HepG2 (cell line): ENCODE data around the gene RHBDD2. TPM values are rescaled to one million over a fixed set of nuclear protein-coding genes. Genes with fewer than 3 reads are reported as not detected.

Source experiments
- SOX6 ChIP-seq, 2 experiments: fragments of 450-650 bp in 1 of 2; sonication (generic) in 1 of 2; formaldehyde crosslinking in 1 of 2; IDR thresholded peaks; 2 replicates each; pipeline versions ENCODE4 v1.4.0 to v1.6.1; 2017 to 2020; ENCODE audit warnings: antibody characterized with exemption in 1 of 2, mild to moderate bottlenecking in 1 of 2, missing genetic modification reagents in 1 of 2
- ZMYM4 ChIP-seq: sonication (generic); formaldehyde crosslinking; IDR thresholded peaks from 2 replicates; pipeline ENCODE4 v1.8.1; 2023; ENCODE audit warnings: mild to moderate bottlenecking, missing genetic modification reagents
- ZNF350 ChIP-seq: sonication (generic); formaldehyde crosslinking; IDR thresholded peaks from 2 replicates; pipeline ENCODE4 v1.4.0; 2020; ENCODE audit warnings: mild to moderate bottlenecking, low read depth, missing genetic modification reagents, borderline replicate concordance
- polyA plus RNA-seq, 8 experiments: library from polyadenylated mRNA; depleted of rRNA in 3 of 8; stranded (reverse) in 7 of 8; unstranded in 1 of 8; fragments of >200 nt; fragmentation: Illumina TruSeq in 4 of 8; extraction: Trizol in 4 of 8; gene quantifications; 2 replicates each; pipeline versions ENCODE4 v1.2.1 to v1.2.3, GENCODE V29; 2011 to 2016; ENCODE audit warnings: low read depth in 4 of 8, missing spikeins in 1 of 8, mixed read lengths in 1 of 8; ENCODE audit not compliant: insufficient read depth in 1 of 8
- total RNA-seq, 5 experiments: library from RNA; depleted of rRNA; stranded (reverse); fragments of >200 nt; fragmentation: Illumina TruSeq; extraction: Trizol; gene quantifications; 2 replicates each; pipeline ENCODE4 v1.2.3, GENCODE V29; 2016; ENCODE audit warnings: low read depth in 1 of 5
- TF ChIP-seq, protein P1 (sequence below): sonication (generic); formaldehyde crosslinking; IDR thresholded peaks from 2 replicates; pipeline ENCODE4 v1.8.0; 2022; ENCODE audit warnings: mild to moderate bottlenecking, missing genetic modification reagents, moderate library complexity
- TF ChIP-seq, protein P2 (sequence below): sonication (generic); formaldehyde crosslinking; IDR thresholded peaks from 2 replicates; pipeline ENCODE4; 2020; ENCODE audit warnings: missing genetic modification reagents, mild to moderate bottlenecking, borderline replicate concordance
- TF ChIP-seq, protein P3 (sequence below): sonication (generic); formaldehyde crosslinking; IDR thresholded peaks from 2 replicates; pipeline ENCODE4 v1.5.0; 2020; ENCODE audit warnings: missing genetic modification reagents
- TF ChIP-seq, protein P4 (sequence below): sonication (generic); formaldehyde crosslinking; IDR thresholded peaks from 2 replicates; pipeline ENCODE4 v1.8.1; 2023; ENCODE audit warnings: mild to moderate bottlenecking, inconsistent platforms, moderate library complexity, missing genetic modification reagents, borderline replicate concordance
- TF ChIP-seq, protein P5 (sequence below), 2 experiments: sonication (generic) in 1 of 2; formaldehyde crosslinking in 1 of 2; IDR thresholded peaks; 2 replicates each; pipeline versions ENCODE4 v1.4.0 to v1.6.1; 2018 to 2020; ENCODE audit warnings: missing genetic modification reagents in 2 of 2, borderline replicate concordance in 1 of 2, low read depth in 1 of 2, mild to moderate bottlenecking in 1 of 2, missing biosample characterization in 1 of 2
- TF ChIP-seq, protein P6 (sequence below): sonication (generic); formaldehyde crosslinking; IDR thresholded peaks from 2 replicates; pipeline ENCODE4 v1.5.1; 2020; ENCODE audit warnings: mild to moderate bottlenecking, moderate library complexity, missing genetic modification reagents
- TF ChIP-seq, protein P7 (sequence below): sonication (generic); formaldehyde crosslinking; IDR thresholded peaks from 2 replicates; pipeline ENCODE4 v1.4.0; 2020; ENCODE audit warnings: missing genetic modification reagents
- TF ChIP-seq, protein P8 (sequence below): sonication (generic); formaldehyde crosslinking; IDR thresholded peaks from 2 replicates; pipeline ENCODE4 v1.4.0; 2020; ENCODE audit warnings: missing genetic modification reagents

The RHBDD2 gene
- total and polyA plus RNA-seq, 2 of the 13 experiments (the other 11 are each of a cell fraction or from before 2014, with no cell fraction given): 23.1 to 26.4 TPM

DNA sequence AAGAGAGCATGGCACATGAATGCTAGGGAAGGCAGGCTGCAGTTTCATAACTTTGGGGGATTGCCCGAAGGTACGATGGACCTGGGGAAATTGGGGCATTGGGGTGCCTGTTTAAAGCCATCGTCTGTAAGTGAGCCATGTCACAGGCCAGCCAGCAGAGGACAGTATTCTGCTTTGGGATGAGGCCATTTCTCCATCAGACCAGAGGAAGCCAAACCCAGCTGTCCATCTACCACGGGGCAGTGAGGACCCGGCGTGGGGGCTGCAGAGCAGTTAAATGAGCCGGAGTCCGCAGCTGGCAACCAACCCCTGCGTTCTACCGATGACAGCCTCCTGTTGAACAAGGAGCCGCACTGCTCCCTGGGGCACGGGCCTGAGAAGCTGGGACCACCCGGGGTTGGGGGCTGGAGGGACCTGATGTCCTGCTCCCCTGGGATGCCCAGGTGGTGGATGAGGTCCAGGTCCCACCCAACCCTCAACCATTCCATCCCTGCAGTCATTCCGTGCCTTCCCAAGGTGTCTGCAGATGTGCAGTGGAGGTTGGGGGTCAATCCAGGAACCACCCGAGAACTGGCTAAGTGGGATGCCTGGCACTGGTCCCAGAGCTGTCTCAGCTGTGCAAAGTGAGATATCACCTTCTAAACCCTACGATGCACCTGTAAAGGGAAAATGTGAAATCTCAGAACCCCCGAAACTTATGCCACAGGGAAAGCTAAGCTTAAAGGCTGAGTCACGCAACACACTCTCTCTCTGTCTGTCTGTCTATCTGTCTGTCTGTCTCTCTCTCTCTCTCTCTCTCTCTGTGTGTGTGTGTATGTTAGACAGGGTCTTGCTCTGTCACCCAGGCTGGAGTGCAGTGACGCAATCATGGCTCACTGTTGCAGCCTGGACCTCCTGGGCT is 12.1 kb upstream of the RHBDD2 start (continued):
- TF ChIP-seq, protein P1, sequence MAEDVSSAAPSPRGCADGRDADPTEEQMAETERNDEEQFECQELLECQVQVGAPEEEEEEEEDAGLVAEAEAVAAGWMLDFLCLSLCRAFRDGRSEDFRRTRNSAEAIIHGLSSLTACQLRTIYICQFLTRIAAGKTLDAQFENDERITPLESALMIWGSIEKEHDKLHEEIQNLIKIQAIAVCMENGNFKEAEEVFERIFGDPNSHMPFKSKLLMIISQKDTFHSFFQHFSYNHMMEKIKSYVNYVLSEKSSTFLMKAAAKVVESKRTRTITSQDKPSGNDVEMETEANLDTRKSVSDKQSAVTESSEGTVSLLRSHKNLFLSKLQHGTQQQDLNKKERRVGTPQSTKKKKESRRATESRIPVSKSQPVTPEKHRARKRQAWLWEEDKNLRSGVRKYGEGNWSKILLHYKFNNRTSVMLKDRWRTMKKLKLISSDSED (CRISPR knock-in tag): no peak
- TF ChIP-seq, protein P2, sequence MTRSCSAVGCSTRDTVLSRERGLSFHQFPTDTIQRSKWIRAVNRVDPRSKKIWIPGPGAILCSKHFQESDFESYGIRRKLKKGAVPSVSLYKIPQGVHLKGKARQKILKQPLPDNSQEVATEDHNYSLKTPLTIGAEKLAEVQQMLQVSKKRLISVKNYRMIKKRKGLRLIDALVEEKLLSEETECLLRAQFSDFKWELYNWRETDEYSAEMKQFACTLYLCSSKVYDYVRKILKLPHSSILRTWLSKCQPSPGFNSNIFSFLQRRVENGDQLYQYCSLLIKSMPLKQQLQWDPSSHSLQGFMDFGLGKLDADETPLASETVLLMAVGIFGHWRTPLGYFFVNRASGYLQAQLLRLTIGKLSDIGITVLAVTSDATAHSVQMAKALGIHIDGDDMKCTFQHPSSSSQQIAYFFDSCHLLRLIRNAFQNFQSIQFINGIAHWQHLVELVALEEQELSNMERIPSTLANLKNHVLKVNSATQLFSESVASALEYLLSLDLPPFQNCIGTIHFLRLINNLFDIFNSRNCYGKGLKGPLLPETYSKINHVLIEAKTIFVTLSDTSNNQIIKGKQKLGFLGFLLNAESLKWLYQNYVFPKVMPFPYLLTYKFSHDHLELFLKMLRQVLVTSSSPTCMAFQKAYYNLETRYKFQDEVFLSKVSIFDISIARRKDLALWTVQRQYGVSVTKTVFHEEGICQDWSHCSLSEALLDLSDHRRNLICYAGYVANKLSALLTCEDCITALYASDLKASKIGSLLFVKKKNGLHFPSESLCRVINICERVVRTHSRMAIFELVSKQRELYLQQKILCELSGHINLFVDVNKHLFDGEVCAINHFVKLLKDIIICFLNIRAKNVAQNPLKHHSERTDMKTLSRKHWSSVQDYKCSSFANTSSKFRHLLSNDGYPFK (CRISPR knock-in tag): no peak
- TF ChIP-seq ZMYM4 (peak; percentile 56; the same call in 1 of the 2 replicates), ZNF350 (CRISPR knock-in tag) (peak; percentile 81), SOX6 (IDR thresholded peaks at IDR 0.05) (no peak), SOX6 (CRISPR knock-in tag; IDR thresholded peaks at IDR 0.05) (peak; percentile 47; the same call in 1 of the 2 replicates)
- TF ChIP-seq, protein P3, sequence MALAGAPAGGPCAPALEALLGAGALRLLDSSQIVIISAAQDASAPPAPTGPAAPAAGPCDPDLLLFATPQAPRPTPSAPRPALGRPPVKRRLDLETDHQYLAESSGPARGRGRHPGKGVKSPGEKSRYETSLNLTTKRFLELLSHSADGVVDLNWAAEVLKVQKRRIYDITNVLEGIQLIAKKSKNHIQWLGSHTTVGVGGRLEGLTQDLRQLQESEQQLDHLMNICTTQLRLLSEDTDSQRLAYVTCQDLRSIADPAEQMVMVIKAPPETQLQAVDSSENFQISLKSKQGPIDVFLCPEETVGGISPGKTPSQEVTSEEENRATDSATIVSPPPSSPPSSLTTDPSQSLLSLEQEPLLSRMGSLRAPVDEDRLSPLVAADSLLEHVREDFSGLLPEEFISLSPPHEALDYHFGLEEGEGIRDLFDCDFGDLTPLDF (CRISPR knock-in tag): no peak
- TF ChIP-seq, protein P4, sequence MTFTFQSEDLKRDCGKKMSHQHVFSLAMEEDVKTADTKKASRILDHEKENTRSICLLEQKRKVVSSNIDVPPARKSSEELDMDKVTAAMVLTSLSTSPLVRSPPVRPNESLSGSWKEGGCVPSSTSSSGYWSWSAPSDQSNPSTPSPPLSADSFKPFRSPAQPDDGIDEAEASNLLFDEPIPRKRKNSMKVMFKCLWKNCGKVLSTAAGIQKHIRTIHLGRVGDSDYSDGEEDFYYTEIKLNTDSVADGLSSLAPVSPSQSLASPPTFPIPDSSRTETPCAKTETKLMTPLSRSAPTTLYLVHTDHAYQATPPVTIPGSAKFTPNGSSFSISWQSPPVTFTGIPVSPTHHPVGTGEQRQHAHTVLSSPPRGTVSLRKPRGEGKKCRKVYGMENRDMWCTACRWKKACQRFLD: no peak
- TF ChIP-seq, protein P5, sequence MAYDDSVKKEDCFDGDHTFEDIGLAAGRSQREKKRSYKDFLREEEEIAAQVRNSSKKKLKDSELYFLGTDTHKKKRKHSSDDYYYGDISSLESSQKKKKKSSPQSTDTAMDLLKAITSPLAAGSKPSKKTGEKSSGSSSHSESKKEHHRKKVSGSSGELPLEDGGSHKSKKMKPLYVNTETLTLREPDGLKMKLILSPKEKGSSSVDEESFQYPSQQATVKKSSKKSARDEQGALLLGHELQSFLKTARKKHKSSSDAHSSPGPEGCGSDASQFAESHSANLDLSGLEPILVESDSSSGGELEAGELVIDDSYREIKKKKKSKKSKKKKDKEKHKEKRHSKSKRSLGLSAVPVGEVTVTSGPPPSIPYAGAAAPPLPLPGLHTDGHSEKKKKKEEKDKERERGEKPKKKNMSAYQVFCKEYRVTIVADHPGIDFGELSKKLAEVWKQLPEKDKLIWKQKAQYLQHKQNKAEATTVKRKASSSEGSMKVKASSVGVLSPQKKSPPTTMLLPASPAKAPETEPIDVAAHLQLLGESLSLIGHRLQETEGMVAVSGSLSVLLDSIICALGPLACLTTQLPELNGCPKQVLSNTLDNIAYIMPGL (CRISPR knock-in tag; IDR thresholded peaks at IDR 0.05; ENCODE audit: borderline replicate concordance in 1 of 2, low read depth in 1 of 2): peak in 1 of 2 experiments; percentile 77; a peak in 2 of 4 replicates
- TF ChIP-seq, protein P6, sequence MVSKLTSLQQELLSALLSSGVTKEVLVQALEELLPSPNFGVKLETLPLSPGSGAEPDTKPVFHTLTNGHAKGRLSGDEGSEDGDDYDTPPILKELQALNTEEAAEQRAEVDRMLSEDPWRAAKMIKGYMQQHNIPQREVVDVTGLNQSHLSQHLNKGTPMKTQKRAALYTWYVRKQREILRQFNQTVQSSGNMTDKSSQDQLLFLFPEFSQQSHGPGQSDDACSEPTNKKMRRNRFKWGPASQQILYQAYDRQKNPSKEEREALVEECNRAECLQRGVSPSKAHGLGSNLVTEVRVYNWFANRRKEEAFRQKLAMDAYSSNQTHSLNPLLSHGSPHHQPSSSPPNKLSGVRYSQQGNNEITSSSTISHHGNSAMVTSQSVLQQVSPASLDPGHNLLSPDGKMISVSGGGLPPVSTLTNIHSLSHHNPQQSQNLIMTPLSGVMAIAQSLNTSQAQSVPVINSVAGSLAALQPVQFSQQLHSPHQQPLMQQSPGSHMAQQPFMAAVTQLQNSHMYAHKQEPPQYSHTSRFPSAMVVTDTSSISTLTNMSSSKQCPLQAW (CRISPR knock-in tag): peak; percentile 55; the same call in 1 of the 2 replicates
- TF ChIP-seq, protein P7, sequence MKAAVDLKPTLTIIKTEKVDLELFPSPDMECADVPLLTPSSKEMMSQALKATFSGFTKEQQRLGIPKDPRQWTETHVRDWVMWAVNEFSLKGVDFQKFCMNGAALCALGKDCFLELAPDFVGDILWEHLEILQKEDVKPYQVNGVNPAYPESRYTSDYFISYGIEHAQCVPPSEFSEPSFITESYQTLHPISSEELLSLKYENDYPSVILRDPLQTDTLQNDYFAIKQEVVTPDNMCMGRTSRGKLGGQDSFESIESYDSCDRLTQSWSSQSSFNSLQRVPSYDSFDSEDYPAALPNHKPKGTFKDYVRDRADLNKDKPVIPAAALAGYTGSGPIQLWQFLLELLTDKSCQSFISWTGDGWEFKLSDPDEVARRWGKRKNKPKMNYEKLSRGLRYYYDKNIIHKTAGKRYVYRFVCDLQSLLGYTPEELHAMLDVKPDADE (CRISPR knock-in tag): no peak
- TF ChIP-seq, protein P8, sequence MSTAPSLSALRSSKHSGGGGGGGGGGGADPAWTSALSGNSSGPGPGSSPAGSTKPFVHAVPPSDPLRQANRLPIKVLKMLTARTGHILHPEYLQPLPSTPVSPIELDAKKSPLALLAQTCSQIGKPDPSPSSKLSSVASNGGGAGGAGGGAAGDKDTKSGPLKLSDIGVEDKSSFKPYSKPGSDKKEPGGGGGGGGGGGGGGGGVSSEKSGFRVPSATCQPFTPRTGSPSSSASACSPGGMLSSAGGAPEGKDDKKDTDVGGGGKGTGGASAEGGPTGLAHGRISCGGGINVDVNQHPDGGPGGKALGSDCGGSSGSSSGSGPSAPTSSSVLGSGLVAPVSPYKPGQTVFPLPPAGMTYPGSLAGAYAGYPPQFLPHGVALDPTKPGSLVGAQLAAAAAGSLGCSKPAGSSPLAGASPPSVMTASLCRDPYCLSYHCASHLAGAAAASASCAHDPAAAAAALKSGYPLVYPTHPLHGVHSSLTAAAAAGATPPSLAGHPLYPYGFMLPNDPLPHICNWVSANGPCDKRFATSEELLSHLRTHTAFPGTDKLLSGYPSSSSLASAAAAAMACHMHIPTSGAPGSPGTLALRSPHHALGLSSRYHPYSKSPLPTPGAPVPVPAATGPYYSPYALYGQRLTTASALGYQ (CRISPR knock-in tag): no peak
